ENCODE measurements around the gene PIK3R2.

PIK3R2 gene

DNA sequence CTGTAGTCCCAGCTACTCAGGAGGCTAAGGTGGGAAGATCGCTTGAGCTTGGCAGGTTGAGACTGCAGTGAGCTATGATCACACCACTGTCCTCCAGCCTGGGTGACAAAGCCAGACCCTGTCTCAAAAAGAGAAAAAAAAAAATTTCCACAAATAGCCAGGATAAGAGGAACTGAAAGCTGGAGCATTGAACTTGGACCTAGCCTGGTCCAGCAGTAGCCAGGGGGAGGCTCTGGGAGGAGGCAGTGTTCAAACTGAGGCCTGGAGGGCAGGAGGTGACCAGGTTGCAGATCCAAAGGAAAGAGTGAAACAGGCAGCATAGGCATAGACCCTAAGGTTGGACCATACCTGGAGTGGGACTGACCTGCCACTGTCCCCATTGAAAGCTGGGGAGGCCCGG lies 26.9 kb upstream of the PIK3R2 start:
- Histone ChIP-seq H3K9ac (ENCODE audit: low read length) (no peak overlapping the region), H3K27ac (ENCODE audit: low read depth, low read length) (no peak overlapping the region), H3K4me3 (ENCODE audit: low read depth, low read length) (no peak overlapping the region), H3K4me1 (ENCODE audit: control insufficient read depth, insufficient read depth, low read length) (no peaks in the 10 kb centered on the region), H3K9me3 (ENCODE audit: control insufficient read depth, insufficient read depth, low read depth, low read length) (no peaks in the 10 kb centered on the region), H3K36me3 (ENCODE audit: control insufficient read depth, insufficient read depth, low read length) (peaks cover 52% of the 10 kb centered on the region), H3K27me3 (ENCODE audit: control insufficient read depth, insufficient read depth, low read length) (no peaks in the 10 kb centered on the region)

DNA sequence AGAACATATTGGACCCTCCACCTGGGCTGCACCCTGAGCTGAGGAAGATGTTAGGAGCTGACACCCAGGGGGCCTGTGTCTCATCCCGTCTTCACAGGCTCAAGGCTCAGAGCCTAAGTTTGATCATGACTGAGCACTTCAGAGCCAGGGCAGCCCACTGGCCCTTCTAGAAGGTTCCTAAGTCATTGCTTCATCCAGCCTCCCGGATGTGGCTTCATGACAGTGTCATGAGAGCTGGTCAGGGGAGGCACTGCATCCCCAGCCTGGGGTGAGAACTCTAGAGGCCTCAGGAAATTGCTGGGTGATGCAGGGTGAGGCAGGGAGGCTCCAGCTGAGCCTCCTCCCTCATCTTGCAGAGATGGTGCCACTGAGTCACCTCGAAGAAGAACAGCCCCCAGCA lies 24.9 kb upstream of the PIK3R2 start:
- no peak overlapping the region for H3K27ac ChIP-seq (ENCODE audit: low read depth, low read length)
- H3K4me3 ChIP-seq (ENCODE audit: low read depth, low read length) = no peak overlapping the region
- peaks cover 58% of the 10 kb centered on the region for H3K36me3 ChIP-seq (ENCODE audit: control insufficient read depth, insufficient read depth, low read length)
- no peak overlapping the region for H3K9ac ChIP-seq (ENCODE audit: low read length)
- no peaks in the 10 kb centered on the region for H3K27me3 ChIP-seq (ENCODE audit: control insufficient read depth, insufficient read depth, low read length)
- H3K4me1 ChIP-seq (ENCODE audit: control insufficient read depth, insufficient read depth, low read length) = no peaks in the 10 kb centered on the region
- H3K9me3 ChIP-seq (ENCODE audit: control insufficient read depth, insufficient read depth, low read depth, low read length) = no peaks in the 10 kb centered on the region

DNA sequence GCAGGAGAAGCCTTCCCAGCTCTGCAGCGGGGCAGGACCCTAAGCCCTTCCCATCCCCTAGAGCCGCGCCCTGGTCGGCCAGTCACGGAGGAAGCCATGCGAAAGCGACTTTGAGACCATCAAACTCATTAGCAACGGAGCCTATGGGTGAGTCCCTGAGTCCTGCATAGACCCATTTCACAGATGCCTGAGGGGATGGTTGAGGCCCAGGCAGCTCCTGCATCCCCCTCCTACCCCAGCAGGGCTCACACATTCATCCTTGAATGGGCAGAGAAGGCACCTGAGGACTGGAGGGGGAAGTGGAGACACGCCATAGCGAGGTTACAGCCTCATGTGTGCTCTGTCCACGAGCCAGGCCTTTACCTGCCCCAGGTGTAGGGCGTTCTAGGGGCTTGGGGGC lies 24.2 kb upstream of the PIK3R2 start:
- Histone ChIP-seq H3K4me3 (ENCODE audit: low read depth, low read length) (no peak overlapping the region), H3K4me1 (ENCODE audit: control insufficient read depth, insufficient read depth, low read length) (no peaks in the 10 kb centered on the region), H3K27ac (ENCODE audit: low read depth, low read length) (no peak overlapping the region), H3K9me3 (ENCODE audit: control insufficient read depth, insufficient read depth, low read depth, low read length) (no peaks in the 10 kb centered on the region), H3K27me3 (ENCODE audit: control insufficient read depth, insufficient read depth, low read length) (no peaks in the 10 kb centered on the region), H3K36me3 (ENCODE audit: control insufficient read depth, insufficient read depth, low read length) (peaks cover 52% of the 10 kb centered on the region), H3K9ac (ENCODE audit: low read length) (no peak overlapping the region)

DNA sequence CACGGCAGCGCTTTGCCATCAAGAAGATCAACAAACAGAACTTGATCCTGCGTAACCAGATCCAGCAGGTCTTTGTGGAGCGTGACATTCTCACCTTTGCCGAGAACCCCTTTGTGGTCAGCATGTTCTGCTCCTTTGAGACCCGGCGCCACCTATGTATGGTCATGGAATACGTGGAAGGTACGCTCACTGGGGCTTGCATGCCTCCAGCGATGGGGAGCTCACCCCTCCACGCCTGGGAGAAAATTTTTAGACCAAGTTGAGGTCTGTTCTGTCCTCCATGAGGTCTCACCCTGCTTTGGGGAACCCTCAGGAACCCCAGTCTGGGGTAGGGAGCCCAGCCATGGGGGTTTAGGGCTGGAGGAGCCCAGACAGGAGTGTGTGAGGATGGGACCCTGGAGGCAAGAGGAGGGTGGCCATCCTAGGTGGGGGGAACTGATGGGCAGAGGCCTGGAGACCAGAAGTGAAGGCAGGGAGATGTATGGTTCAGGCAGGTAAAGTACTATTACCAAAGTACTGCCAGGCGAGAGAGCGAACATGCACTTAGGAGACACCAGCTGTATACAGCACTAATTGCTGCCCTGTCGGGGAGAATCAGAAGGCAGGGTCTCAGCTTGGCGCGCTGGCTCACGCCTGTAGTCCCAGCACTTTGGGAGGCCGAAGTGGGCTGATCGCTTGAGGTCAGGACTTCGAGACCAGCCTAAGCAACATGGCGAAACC lies 22.3 kb upstream of the PIK3R2 start:
- Histone ChIP-seq H3K4me1 (ENCODE audit: control insufficient read depth, insufficient read depth, low read length) (no peaks in the 10 kb centered on the region), H3K9ac (ENCODE audit: low read length) (no peak overlapping the region), H3K27me3 (ENCODE audit: control insufficient read depth, insufficient read depth, low read length) (no peaks in the 10 kb centered on the region), H3K27ac (ENCODE audit: low read depth, low read length) (no peak overlapping the region), H3K4me3 (ENCODE audit: low read depth, low read length) (no peak overlapping the region), H3K9me3 (ENCODE audit: control insufficient read depth, insufficient read depth, low read depth, low read length) (no peaks in the 10 kb centered on the region), H3K36me3 (ENCODE audit: control insufficient read depth, insufficient read depth, low read length) (peaks cover 49% of the 10 kb centered on the region)

DNA sequence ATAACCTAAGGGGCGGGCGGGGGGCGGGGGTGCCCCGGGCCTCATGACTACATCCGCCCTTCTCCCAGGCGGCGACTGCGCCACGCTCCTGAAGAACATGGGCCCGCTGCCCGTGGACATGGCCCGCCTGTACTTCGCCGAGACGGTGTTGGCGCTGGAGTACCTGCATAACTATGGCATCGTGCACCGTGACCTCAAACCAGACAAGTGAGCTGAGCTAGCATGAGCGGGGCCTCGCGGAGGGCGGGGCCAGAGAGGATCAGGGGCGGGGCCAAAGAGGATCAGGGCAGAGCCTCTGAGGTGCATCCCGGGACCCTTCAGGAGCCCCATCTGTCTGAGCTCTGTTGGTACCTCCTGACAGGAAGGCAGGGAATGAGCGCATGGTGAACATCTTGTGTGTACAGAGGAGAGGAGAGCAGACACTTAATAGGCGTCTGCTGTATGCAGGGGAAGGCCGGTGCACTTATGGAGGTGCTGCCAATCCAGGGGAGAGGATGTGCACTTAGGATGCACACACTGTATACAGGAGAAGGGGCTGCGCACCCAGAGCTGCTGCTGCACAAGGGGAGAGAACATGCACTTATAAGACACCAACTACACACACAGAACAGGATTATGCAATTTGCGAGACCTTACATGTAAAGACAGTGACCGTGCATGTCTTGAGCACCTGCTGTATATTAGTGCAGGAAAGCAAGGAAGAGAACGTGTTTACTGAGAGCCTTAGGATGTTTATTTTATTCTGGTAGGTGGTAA lies 20.9 kb upstream of the PIK3R2 start:
- Histone ChIP-seq H3K27me3 (ENCODE audit: control insufficient read depth, insufficient read depth, low read length) (no peaks in the 10 kb centered on the region), H3K27ac (ENCODE audit: low read depth, low read length) (no peak overlapping the region), H3K4me1 (ENCODE audit: control insufficient read depth, insufficient read depth, low read length) (no peaks in the 10 kb centered on the region), H3K36me3 (ENCODE audit: control insufficient read depth, insufficient read depth, low read length) (peaks cover 55% of the 10 kb centered on the region), H3K4me3 (ENCODE audit: low read depth, low read length) (no peak overlapping the region), H3K9me3 (ENCODE audit: control insufficient read depth, insufficient read depth, low read depth, low read length) (no peaks in the 10 kb centered on the region), H3K9ac (ENCODE audit: low read length) (no peak overlapping the region)

DNA sequence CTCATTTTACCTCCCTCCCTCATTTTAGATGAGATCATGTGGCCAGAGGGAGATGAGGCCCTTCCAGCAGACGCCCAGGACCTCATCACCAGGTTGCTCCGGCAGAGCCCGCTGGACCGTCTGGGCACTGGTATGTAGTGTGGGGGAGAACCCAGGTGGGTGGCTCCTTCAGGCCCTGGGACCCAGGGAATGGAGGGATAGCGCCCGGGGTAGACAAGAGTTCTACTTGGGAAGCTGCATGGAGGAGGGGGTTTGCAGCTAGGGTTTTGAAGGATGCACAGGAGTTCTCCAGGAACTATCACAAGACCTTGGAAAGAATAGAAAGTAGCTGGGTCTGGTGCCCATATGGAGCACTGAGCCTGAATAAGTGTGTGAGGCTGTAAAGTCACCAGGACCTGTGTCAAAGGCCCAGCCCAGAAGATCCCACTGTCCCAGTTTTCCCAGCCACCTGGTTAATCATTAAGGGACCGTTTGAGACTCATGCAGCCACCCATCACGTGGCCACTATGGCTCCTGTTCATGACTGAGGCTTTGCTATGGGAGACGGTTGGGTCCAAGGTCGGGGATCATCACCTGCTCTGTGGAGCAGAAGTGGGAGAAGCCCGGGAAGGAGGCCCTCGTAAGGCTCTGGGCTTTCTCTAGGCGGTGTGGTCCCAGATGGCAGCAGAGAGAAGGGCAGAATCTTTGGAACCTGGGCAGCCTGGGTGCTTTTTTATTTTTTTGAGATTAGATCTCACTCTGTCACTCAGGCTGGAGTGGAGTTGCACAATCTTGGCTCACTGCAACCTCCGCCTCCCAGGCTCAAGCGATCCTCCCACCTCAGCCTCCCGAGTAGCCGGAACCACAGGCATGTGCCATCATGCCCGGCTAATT lies 17.0 kb upstream of the PIK3R2 start:
- no peaks in the 10 kb centered on the region for H3K27me3 ChIP-seq (ENCODE audit: control insufficient read depth, insufficient read depth, low read length)
- H3K4me3 ChIP-seq (ENCODE audit: low read depth, low read length) = no peak overlapping the region
- no peak overlapping the region for H3K9ac ChIP-seq (ENCODE audit: low read length)
- H3K4me1 ChIP-seq (ENCODE audit: control insufficient read depth, insufficient read depth, low read length) = no peaks in the 10 kb centered on the region
- H3K36me3 ChIP-seq (ENCODE audit: control insufficient read depth, insufficient read depth, low read length) = peaks cover 51% of the 10 kb centered on the region
- no peaks in the 10 kb centered on the region for H3K9me3 ChIP-seq (ENCODE audit: control insufficient read depth, insufficient read depth, low read depth, low read length)
- H3K27ac ChIP-seq (ENCODE audit: low read depth, low read length) = no peak overlapping the region

DNA sequence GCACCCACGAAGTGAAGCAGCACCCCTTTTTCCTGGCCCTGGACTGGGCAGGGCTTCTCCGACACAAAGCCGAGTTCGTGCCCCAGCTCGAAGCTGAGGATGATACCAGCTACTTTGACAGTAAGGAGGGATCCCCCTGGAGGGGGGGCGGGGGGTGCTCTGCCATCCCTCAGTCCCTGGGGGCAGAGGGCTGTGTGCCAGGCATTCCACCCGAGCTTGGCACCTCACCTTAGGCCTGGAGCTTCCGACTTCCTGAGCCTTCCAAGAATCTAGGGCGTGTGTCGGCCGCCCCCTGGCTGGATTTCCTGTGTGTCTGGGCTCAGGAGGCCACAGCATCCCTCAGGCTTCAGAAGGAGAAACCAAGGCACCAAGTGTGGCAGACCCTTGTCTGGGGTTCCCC lies 15.7 kb upstream of the PIK3R2 start:
- Histone ChIP-seq H3K27me3 (ENCODE audit: control insufficient read depth, insufficient read depth, low read length) (no peaks in the 10 kb centered on the region), H3K27ac (ENCODE audit: low read depth, low read length) (no peak overlapping the region), H3K4me3 (ENCODE audit: low read depth, low read length) (no peak overlapping the region), H3K4me1 (ENCODE audit: control insufficient read depth, insufficient read depth, low read length) (no peaks in the 10 kb centered on the region), H3K9ac (ENCODE audit: low read length) (no peak overlapping the region), H3K36me3 (ENCODE audit: control insufficient read depth, insufficient read depth, low read length) (peaks cover 51% of the 10 kb centered on the region), H3K9me3 (ENCODE audit: control insufficient read depth, insufficient read depth, low read depth, low read length) (no peaks in the 10 kb centered on the region)

DNA sequence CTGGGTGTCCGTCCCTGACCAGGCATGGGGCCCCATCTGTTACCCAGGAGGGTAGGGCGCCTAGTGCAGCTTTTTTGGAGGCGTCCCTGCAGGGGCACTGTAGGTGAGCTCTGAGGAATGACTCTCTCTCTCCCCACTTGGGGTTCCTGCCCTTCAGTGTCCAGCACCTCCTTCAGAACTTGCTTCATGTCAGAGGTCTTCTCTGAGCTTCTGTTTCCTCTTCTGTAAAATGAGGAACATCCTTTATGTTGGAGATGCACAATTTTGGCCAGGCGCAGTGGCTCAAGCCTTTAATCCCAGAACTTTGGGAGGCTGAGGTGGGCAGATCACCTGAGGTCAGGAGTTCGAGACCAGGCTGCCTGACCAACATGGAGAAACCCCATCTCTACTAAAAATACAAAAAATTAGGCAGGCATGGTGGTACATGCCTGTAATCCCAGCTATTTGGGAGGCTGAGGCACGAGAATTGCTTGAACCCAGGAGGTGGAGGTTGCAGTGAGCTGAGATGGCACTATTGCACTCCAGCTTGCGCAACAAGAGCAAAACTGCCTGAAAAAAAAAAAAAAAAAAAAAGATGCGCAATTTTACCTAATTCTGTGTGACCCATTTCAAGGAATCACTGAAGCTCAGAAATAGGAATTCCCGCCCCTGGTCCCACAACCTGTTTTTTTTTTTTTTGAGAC lies 15.2 kb upstream of the PIK3R2 start:
- H3K27ac ChIP-seq (ENCODE audit: low read depth, low read length) = no peak overlapping the region
- H3K9ac ChIP-seq (ENCODE audit: low read length) = no peak overlapping the region
- no peak overlapping the region for H3K4me3 ChIP-seq (ENCODE audit: low read depth, low read length)
- no peaks in the 10 kb centered on the region for H3K4me1 ChIP-seq (ENCODE audit: control insufficient read depth, insufficient read depth, low read length)
- H3K27me3 ChIP-seq (ENCODE audit: control insufficient read depth, insufficient read depth, low read length) = no peaks in the 10 kb centered on the region
- peaks cover 47% of the 10 kb centered on the region for H3K36me3 ChIP-seq (ENCODE audit: control insufficient read depth, insufficient read depth, low read length)
- no peaks in the 10 kb centered on the region for H3K9me3 ChIP-seq (ENCODE audit: control insufficient read depth, insufficient read depth, low read depth, low read length)

DNA sequence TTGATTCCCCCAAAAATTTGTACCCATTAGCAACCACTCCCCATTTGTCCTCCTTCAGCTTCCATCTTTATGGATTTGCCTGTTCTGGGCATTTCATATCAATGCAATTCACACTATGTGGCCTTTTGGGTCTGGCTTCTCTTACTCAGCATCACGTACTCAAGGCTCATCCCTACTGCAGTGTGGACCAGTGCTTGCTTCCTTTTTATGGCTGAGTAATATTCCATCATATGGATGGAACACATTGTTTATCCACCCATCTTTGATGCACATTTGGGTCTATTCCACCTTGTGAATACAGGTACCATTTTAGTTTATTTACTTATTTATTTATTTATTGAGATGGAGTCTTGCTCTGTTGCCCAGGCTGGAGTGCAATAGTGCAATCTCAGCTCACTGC lies 12.5 kb upstream of the PIK3R2 start:
- no peaks in the 10 kb centered on the region for H3K4me1 ChIP-seq (ENCODE audit: control insufficient read depth, insufficient read depth, low read length)
- H3K9ac ChIP-seq (ENCODE audit: low read length) = no peak overlapping the region
- no peak overlapping the region for H3K27ac ChIP-seq (ENCODE audit: low read depth, low read length)
- no peaks in the 10 kb centered on the region for H3K27me3 ChIP-seq (ENCODE audit: control insufficient read depth, insufficient read depth, low read length)
- H3K36me3 ChIP-seq (ENCODE audit: control insufficient read depth, insufficient read depth, low read length) = peaks cover 57% of the 10 kb centered on the region
- no peak overlapping the region for H3K4me3 ChIP-seq (ENCODE audit: low read depth, low read length)
- no peaks in the 10 kb centered on the region for H3K9me3 ChIP-seq (ENCODE audit: control insufficient read depth, insufficient read depth, low read depth, low read length)

DNA sequence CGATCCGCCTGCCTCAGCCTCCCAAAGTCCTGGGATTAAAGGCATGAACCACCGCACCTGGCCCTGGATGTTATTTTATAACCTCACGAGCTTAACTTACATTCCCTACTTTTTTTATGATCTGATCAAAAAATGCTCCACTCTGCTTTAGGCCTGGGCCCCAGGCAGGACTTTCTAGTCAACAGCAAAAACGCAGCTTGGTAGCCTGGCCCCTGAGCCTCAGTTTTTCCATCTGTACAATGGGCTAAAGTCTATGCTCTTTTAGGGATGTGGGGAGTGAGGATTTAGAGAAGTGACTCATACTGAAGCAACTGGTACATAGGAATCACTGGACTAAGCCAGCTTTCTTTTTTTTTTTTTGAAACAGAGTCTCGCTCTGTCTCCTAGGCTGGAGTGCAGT lies 11.9 kb upstream of the PIK3R2 start:
- Histone ChIP-seq H3K36me3 (ENCODE audit: control insufficient read depth, insufficient read depth, low read length) (peaks cover 57% of the 10 kb centered on the region), H3K4me3 (ENCODE audit: low read depth, low read length) (no peak overlapping the region), H3K9me3 (ENCODE audit: control insufficient read depth, insufficient read depth, low read depth, low read length) (no peaks in the 10 kb centered on the region), H3K9ac (ENCODE audit: low read length) (no peak overlapping the region), H3K27ac (ENCODE audit: low read depth, low read length) (no peak overlapping the region), H3K4me1 (ENCODE audit: control insufficient read depth, insufficient read depth, low read length) (no peaks in the 10 kb centered on the region), H3K27me3 (ENCODE audit: control insufficient read depth, insufficient read depth, low read length) (no peaks in the 10 kb centered on the region)
